Activated naive CD4-positive, alpha-beta T cell (primary cell): ENCODE results near the gene KCNAB3.
A peak's percentile ranks its signal among the peaks of the same experiment; 100 is the strongest.

Source experiments
- DNase-seq, 4 experiments: peaks; one replicate each; lab custom pipeline; 2025; lab: John Stamatoyannopoulos, UW

KCNAB3 gene

DNA sequence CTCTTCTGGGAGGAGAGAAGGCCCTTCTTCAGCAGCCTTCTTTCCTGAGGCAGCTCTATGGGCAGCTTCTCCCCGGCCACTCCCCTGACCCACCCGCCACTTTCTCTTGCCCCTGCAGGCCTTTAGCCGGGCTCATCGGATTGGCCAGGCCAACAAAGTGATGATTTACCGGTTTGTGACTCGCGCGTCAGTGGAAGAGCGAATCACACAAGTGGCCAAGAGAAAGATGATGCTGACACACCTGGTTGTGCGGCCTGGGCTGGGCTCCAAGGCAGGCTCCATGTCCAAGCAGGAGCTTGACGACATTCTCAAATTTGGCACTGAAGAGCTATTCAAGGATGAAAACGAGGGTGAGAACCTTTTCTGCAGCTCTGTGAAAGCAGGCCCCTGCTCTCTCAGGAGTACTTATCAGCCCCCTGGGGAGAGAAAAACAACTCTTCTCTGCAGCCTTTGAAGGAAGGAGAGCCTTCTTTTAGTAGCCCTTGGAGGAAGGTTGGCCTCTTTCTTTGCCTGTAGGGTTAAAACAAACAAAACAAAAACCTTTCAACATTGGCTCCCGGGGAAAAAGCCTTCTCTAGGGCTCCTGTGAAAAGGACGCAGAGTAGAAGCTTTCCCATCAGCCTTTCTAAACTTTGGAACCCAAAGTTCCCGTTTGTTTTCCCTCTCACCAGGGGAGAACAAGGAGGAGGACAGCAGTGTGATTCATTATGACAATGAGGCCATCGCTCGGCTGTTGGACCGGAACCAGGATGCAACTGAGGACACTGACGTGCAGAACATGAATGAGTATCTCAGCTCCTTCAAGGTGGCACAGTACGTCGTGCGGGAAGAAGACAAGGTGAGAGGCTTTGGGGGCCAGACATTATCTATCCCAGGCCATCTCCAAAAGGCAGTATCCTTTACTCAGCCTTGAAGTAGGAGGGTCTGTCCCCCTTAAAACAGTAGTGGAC is 26.2 kb downstream of the KCNAB3 start:
- no peak for DNase-seq

DNA sequence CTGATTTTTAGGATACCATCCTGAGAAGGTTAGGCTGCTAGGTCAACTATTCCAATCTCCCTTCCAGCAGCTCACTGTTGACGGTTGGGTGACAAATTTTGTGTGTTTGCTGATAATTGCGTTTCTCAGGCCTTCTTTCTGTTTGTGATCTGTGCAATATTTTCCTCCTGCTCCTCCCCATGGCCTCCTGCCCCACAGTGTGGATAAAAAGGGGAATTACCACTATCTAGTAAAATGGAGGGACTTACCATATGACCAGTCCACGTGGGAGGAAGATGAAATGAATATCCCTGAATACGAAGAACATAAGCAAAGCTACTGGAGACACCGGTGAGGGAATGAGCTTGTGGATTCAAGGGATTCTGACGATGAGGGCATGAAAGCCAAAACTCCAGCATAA is 31.9 kb downstream of the KCNAB3 start:
- DNase-seq, result no peak

DNA sequence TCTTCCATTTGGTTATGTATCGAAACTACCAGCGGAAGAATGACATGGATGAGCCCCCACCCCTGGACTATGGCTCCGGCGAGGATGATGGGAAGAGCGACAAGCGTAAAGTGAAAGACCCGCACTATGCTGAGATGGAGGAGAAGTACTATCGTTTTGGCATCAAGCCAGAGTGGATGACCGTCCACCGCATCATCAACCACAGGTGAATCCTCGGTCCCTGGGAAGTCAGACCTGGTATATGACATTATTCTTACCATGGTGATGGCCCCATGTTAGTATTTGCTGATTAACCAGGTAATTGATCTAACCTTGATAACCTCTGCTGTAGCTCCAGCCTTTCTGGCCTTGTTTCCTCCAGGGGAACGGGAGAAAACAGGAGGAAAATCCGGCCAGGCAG is 32.6 kb downstream of the KCNAB3 start:
- DNase-seq, result no peak

DNA sequence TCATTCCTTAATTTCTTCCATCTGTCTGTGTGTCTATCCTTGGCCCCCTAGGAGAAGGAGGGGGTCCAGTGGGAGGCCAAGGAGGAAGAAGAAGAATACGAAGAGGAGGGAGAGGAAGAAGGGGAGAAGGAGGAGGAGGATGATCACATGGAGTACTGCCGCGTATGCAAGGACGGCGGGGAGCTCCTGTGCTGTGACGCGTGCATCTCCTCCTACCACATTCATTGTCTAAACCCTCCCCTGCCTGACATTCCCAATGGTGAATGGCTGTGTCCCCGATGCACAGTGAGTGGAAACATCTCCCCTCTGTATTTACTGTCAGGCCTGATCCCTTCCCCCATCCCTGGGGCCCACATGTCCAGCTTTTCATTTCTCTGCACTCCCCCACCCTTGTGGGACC is 34.8 kb downstream of the KCNAB3 start:
- DNase-seq, result no peak

DNA sequence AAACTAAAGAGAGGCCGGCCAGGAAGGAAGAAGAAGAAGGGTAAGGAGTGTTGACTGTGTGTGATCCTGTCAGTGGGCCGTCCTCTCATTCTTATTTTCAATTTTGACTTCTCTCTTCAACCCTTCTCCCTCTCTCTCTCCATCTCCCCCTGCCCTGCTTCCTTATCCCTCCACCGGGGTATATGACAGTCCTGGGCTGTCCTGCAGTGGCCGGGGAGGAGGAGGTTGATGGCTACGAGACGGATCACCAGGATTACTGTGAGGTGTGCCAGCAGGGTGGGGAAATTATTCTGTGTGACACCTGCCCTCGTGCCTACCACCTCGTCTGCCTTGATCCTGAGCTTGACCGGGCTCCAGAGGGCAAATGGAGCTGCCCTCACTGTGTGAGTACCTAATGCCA is 35.4 kb downstream of the KCNAB3 start:
- no peak for DNase-seq

DNA sequence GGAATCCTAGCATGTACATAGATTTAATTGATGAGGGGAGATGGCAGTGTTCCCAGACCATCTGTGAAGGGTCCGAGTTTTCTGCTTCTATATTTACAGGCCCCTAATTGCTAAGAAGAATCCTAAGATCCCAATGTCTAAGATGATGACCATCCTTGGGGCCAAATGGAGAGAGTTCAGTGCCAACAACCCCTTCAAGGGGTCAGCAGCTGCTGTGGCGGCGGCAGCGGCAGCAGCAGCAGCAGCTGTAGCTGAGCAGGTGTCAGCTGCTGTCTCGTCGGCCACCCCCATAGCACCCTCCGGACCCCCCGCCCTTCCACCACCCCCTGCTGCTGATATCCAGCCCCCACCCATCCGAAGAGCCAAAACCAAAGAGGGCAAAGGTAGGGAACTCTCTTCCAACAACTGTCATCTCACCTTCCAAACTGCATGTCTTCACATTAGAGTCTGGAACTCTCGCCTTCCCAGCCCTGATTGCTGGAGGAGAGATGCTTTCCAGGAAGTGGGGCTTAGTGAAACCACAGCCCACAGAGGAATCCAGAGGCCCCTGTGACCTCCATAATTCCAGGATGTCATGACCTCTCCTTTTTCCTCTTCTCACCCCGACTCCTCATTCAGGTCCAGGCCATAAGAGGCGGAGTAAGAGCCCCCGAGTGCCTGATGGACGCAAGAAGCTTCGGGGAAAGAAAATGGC is 36.3 kb downstream of the KCNAB3 start:
- no peak for DNase-seq

DNA sequence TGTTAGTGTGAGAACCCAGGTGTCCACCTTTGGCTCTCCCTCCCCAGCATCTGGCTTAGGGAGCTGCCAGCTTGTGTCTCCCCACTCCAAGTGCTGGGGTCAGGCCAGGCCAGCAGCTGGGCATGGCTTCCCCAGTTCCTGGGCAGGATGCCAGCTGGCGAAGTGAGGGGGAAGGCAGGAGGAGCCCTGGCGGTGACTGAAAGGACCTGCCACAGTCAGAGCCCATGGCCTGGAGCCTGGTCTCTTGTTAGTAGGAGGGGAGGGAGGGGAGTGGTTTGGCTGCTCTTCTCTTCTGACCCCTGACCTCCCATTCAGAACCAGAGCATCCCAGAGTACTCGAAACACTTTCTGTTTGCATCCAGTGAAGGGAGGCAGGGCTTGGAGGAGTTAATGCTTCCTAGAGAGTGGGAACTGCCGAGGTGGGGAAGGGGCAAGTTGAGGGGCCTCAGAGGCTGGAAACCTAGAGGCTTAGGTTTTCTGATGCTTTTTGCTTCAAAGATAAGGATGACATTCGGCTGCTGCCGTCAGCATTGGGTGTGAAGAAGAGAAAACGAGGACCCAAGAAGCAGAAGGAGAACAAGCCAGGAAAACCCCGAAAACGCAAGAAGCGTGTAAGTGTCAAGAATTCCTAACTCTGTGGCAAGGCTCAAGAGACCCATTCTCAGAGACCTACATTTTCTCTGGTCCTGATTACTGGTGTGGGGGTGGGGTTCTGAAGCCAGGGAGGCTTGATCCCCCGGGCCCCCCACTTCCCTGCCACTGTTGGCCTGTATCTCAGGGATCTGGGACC is 40.3 kb downstream of the KCNAB3 start:
- DNase-seq, result no peak

DNA sequence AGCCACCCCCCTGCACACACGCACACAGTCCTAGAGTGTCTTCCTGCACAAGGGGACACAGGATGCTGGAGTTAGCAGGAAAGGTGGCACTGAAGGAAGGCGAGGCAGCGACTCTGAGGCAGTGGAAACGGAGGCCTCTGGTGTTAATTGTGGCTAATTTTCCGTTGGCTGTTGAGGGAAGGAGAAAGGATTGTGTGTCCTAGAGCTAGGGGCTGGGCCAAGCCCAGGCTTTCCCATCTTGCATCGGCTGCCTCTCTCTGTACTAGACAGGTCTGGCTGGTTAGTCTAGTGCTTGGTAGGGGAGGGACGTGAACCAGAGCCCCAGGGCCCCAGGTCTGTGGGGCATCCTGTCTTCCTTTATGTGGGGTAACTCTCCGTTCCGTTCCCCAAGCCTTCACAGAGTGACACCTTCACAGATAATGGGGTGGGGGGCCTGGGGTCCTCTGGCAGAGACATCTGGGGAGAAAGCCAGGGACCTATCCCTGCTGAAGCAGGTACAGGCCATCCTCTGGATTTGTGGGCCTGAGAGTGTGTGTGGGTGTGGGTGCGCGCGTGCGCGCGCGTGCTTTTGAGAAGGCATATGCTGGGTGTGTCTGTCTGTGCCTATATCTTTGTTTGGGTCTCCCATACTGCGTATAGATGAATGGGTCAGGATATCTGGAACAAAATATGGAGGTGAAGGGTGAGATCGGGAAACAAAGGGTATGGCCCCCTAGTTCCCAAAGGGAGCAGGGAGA is 41.3 kb downstream of the KCNAB3 start, which contains the start of gene CHD3:
CHD3 (plus strand) TSS at position 606 of the 737 bp plus-strand sequence. CDS start 212 bp downstream, outside the sequence.
- DNase-seq, result peak in 2 of 4 experiments; percentile 25 to 40

DNA sequence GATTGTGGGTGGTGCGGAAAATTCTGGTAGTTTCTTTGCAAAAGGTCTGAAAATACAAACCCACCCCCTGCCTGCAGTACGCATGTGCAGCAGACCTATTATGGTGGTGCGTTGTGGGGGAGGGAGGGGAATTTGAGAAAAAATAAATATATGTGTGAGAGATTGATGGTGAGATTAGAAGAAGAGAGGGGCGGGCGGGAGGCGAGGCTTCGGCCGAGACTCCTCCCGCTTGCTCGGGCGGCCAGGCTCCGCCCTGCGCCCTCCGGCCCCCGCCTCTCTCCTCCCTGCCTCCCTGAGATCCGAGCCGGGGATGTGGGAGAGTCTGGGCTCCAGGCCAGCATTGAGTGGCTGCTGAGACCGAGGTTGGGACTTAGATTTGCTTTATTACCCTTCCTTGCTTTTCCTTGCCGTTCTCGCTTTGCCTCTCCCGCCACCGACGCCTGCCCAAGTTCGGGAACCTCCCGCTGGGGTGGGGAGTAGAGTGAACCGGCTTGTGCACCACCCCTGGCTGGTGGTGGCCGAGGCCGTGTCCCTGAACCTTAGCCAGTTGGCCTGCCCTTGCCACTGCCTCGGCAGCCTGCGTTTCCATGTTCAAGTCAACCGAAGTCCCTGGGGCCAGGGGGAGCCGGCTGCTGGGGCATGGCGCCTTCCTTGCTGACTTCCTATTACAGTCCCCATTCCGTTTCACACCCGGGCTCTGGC is 42.0 kb downstream of the KCNAB3 start:
- peak; percentile 61 to 83 (median 68) for DNase-seq

DNA sequence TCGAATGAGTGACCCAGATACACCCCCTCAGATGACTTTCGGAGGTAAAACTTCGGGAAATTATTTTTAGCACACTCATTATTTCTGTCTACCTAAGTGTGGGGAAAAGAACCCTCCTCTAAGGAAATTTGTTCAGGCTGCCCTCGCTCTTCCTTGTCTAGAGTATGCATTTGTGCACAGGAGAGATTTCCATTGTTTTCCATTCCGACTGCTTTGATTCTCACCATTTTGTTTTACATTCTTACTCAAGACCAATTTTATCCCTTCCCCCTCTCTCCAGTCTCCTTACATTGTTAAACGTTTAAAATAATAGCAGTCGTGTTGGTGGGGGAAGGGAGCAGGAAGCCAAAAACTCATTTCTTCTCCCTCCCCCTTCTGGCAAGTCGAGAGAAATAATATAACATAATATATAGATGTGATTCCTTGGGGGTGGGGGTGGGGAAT is 42.6 kb downstream of the KCNAB3 start:
- no peak for DNase-seq

DNA sequence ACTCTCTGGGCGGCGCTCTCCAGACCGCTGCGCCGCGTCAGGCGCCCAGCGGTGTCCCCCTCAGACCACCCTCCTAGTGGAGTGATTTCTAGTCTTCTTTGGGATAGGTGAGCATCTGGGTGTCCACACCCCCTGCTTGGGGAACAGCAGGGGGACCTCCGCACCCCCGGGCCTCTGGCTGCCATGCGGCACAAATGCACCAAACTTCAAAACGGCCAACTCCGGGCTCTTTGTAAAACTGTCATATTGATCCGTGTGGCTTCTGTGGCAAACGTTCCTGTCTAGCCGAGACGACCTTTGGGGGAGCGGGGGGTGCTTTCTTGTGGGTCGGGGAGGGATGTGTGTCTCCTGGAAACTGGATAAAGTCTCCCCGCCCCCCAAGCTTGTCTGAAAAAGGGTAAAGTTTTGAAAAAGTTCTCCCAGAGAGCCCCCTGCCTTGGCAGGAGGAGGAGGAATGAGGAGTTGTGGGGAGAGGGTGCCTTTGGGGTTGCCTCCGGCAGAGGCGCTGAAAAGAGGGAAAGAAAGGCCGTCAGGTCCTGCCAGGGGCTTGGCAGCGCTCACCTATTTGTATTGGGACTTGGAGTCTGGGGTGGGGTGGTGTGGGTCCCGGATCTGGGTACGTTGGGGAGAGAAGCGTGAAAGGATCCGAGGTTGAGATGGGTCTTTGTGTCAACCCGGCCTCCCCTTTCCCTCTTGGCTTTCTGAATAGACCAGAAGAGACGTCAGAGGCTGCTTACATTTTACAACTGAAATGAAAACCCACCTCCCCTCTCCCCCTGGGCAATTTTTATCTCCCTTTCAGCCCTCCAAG is 43.2 kb downstream of the KCNAB3 start:
- peak in 3 of 4 experiments; percentile 20 to 52 (median 23) for DNase-seq

DNA sequence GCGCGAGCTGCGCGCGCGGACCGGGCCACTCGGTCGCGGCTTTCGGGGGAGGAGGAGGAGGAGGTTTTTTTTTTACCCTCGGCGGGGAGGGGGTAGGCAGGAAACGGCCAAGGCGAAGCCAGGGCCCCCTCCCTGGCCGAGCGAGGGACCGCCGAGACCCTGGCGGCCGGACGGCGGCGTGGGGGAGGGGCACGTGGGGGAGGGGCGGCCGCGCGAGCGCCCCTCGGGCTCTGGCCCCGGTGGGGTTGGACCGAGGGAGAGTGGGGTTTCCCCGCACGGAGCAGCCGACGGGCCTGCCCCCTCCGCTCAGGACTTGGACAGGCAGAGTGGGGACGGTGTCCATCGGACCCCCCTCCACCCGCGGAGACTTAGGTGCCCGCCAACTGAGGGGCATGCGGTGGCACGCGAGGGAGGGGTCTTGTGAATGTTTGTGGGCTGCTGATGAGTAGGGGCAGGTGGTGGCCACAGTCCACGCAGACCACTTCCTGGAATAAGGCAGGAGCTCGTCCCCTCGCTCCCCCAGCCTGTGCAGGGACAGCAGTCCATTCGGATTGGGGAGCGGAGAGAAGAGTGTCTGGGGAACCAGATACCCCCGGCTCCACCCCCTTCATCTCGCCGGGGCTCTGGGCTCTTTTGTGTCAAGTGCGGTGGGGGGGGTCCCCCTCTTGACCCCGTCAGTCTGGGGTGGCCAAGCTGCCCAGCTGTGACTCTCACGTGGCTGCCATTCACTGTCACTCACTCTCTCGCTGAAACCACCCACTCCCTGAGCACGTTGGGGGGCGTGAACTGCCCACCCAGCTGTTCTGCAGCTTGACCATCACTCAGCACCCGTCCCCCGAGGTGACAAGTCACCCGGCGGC is 44.1 kb downstream of the KCNAB3 start:
- no peak for DNase-seq

DNA sequence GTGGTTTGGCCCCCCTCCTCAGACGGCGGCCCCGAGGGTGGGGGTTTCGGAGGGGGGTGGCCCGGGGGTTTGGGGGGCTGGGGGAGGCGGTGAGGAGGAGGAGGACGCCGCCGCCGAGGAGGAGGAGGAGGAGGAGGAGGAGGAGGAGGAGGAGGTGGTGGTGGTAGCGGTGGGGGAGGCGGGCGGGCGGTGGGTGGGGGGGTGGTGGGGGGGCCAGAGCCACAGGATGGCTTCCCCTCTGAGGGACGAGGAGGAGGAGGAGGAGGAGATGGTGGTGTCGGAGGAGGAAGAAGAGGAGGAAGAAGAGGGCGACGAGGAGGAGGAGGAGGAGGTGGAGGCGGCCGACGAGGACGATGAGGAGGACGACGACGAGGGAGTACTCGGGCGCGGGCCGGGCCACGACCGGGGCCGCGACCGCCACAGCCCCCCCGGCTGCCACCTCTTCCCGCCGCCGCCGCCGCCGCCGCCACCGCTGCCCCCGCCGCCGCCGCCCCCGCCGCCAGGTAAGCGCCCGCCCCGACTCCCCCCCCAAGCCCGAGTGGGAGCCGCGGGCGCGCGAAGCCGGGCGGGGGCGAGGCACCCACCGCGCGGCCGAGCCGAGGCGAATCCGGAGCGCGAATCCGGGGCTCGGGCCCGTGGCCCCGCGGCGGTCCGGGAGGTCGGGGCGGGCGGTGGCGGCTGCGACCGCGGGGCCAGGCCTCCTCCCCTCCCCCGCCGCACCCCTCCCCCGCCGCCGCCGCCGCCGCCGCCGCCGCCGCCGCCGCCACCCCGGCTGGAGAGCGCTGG is 44.9 kb downstream of the KCNAB3 start:
- peak in 1 of 4 experiments; percentile 29 for DNase-seq

DNA sequence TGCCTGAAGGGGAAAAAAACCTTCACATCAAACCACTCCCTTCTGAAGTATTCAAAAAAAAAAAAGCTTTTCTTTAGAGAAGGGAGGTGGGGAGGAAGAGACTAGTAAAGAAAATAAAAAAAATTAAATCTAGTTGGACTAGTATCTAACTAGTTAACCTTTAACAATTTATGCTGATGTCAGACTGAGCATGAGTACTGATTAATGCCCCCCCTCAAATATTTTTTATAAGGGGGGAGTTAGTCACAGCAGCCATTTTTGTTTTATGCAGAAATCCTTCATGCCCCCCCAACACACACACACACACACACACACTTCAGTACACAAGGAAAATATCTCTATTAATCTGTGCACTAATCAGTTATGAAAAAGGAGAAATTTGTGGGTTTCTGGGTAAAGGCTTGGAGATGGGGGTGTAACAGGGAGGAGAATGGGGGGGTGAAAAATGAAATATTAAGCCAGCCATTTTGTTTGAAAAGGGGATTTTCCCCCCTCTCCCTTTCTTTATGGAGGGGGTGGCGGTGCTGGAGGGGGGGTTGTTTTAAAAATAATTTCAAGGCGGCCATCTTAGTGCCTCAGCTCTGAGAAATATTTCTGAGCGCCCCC is 45.8 kb downstream of the KCNAB3 start:
- DNase-seq, result peak in 1 of 4 experiments; percentile 15

DNA sequence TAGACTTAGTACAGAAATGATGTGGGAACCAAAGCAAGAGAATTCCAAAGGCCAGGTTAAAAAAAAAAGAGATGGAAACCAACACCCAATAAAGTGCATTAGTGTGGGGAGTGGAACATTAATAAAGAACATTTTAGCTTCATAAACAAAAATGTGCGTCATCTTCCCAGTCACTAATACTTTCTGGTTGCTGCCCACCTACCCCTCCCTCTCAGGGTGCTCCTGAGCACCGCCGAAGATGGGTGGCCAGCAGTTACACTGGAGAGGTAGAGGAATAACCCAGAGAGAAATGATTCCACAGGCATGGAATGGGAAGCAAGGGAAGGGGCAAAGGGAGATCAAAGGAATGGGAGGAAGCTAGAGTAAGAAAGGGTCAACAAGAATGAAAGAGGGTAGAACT is 47.0 kb downstream of the KCNAB3 start:
- DNase-seq, result no peak

DNA sequence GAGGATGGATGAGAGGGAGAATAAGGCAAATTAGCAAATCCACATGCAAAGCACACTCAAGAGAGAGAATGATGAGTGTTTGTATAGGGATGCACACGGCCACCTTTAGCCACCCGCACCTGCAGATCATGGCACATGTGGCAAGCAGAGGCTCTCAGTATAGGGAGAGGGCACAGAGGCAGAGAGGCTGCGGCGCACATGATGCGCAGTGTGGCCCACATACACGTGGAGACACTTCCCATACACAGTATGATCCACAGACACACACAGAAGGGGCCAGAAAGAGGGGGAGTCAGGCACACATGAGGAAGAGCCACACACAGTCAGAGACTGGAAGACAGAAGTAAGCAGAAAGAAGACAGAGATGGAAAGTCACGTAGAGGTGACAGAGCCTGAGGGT is 47.6 kb downstream of the KCNAB3 start:
- no peak for DNase-seq

DNA sequence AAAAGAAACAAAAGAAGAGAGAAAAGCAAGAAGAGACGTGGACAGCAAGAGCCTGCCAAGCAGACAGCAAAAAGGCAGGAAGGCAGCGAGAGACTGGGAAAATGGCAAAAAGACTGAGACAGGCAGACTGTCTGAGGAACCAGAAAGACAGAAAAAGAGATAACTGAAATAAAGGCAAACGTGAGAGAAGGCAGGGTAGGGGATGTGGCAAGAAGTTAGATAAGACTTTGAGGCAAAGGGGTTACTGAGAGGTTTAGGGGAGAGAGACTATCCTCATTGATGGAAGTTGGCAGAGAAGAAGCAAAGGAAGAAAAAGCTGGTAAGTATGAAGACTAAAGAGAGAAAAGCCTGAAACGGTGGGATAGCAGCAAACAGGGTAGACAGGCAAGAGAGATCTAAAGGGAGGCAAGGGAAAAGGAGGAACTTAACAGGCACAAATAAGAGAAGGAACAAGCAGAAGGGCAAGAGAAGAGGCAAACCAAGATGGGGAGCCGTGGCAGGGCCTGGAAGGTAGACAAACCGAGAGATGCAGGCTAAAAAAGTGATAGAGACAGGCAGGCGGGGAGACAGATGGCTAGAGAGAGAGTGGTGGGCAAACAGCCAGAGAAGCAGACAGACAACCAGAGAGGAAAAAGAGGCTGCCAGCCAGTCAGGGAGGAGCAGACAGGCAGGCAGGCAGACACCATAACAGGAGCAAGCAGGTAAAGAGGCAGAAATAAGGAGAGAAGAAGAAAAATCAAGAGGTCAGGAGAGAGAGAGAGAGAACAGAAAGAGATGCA is 48.2 kb downstream of the KCNAB3 start:
- no peak for DNase-seq
